Cardiac septum (tissue), 1 donor: Measurements from ENCODE around the gene RPS6KL1. TPM values are rescaled to one million over a fixed set of nuclear protein-coding genes. Genes with fewer than 3 reads are reported as not detected.

ENCODE experiments used
- DNase-seq: peaks from one replicate; pipeline ENCODE4 v3.0.0-alpha.2; 2020; ENCODE audit warnings: low spot score
- intact Hi-C: fragments of 100-400 bp; cut with DNase I; formaldehyde crosslinking; loops from one replicate; pipeline ENCODE4 v1.14.0; 2022
- total RNA-seq: library from RNA; stranded (reverse); fragmentation: NEBNext Ultra II Directional; extraction: Animal tissue kit (Norgen Biotek cat#: 25700); gene quantifications from one replicate; pipeline ENCODE4 v1.2.1, GENCODE V29; 2021
- donor health status: DM: no; HTN: no; CAD: no.

The RPS6KL1 gene
- total RNA-seq, 1 donor from 2014 or later, result 19.8 TPM

GRCh38 chr14:74868739-74869138 is 54.3 kb downstream of the RPS6KL1 start:
- DNase-seq, result no peak
- intact Hi-C loops, result no loop called here

DNA sequence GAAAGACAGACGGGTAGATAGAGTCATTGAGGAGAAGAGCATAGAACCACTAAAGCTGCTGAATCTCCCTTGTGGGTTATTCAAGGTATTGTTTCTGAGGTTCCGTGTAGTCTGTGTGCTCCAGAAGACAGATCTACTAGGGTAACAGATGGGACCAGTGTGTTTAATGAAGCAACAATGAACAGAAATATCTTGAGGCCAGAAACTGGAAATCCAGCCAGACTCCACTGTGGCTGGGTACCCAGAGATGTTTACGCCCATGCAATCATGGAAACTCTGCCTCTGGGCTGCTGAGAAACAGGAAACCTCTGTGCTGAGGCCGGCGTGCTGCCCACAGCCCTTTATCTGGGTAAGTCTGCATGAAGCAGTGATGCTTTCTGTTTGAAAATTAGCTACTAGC is 55.4 kb downstream of the RPS6KL1 start:
- intact Hi-C loops, result no loop called here
- no peak for DNase-seq

DNA sequence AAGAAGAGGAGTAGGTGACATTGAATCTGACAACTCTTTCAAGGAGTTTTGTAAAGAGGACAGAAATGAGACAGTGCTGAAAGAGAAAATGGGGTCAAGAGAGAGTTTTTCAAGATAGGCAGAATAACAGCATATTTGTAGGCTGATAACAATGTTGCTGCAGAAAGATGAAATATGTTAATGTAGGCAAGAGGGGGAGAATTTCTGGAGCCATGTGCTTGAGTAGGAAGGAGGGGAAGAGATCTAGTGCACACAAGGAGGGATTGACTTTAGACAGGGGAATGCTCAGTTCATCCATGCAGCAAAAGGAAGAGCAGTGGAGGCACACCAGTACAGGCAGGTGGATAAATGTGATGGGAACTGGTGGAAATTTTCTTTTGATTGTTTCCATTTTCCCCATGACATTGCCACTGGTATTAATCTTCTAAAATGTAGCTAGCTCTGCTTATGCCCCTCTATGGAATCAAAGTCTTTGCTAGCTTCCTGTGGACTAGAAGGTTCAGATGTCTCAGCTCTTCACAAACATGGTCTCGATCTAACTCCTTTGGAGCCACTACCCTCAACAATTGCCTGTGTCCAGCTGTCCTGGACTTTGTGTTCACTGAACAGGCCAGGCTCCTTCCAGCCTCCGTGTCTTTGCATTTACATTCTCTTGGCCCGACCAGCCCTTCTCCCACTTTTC is 56.2 kb downstream of the RPS6KL1 start:
- DNase-seq, result no peak
- intact Hi-C loops, result no loop called here

DNA sequence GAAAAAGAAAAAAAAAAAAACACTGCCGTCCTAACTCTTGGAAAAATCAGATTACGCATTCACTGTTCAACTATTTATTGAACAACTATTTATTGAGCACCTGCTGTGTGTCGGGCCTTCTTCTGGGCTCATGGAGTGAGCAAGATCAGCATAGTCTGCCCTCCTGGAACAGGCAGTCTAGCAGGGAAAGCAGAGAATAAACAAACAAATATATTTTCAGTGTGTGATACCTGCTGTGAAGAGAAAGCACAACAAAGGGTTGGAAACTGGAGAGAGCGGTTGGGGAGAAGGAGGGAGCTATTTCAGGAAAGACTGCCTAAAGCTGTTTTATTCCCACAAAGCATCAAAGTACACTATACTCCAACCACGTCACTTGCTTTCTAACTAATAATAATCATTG is 57.9 kb downstream of the RPS6KL1 start:
- no peak for DNase-seq
- intact Hi-C loops, result no loop called here

GRCh38 chr14:74864198-74864597 is 58.9 kb downstream of the RPS6KL1 start:
- DNase-seq, result no peak
- intact Hi-C loops, result no loop called here

DNA sequence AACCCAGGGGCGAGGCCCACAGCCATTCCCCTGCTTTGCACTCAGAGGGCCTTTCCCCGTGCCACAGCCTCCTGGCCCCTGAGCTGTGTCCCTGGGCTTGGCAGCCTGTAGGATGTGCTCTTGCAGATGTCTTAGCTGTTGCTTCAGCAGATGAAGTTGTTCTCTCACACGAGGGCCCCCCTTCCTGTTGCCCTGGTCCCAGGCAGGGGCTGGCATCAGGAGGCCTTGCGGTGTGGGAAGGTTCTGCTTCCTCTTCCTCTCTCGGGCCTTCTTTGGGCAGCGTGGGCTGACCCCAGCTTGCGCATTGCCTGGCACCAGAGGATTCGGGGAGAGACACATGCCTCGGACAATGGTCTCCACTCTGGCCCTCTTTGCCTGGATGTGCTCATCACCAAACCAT is 59.8 kb downstream of the RPS6KL1 start:
- no peak for DNase-seq
- intact Hi-C loops, result no loop called here

DNA sequence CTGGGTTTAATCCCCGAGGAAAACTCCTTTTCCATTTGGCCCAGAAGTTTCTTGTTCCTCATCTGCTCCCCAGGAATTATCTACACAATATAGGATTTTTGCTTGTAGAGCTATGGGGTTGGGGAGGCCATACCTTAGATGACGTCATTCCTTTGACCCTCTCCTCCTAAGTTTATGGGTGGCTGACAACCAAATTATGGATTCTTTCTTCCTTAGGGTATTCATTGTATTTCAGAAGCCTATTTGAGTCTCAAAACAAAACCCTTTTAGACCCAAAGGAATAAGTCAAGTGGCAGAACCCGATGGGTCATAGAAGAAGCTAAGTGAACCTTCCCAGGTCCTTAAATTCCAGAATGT is 61.3 kb downstream of the RPS6KL1 start:
- no peak for DNase-seq
- intact Hi-C loops, result loop anchor here (2.0 kb wide), 2 partner anchors 43 to 227 kb away; no protein-coding TSS in a partner anchor

GRCh38 chr14:74860899-74861733 is 61.9 kb downstream of the RPS6KL1 start:
- DNase-seq, result peak; percentile 94
- intact Hi-C loops, result loop anchor here (2.0 kb wide), 2 partner anchors 44 to 228 kb away; no protein-coding TSS in a partner anchor

GRCh38 chr14:74859757-74860552 is 63.1 kb downstream of the RPS6KL1 start:
- no peak for DNase-seq
- intact Hi-C loops, result loop anchor here (2.0 kb wide), 2 partner anchors 45 to 229 kb away; no protein-coding TSS in a partner anchor

DNA sequence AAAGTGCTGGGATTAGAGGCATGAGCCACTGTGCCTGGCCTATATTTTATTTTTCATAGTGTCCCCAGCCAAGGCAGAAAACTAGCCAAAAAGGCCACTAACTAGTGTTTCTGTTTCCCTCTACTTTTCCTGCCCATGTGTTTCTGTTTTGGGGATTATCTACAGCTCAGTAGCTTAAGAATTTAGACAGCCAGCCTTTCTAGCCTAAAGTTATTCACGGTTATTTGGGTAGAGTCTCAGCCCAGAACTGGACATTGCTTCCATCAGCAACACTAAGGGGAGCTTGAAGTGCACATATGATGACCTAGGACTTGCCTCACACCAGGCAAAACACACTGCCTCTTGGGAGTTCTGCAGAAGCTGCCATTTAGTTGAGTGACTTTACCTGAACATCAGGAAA is 65.0 kb downstream of the RPS6KL1 start:
- intact Hi-C loops, result no loop called here
- DNase-seq, result no peak

- DNase-seq, result no peak
- intact Hi-C loops, result no loop called here
Observed at GRCh38 chr14:74856366-74856765, 66.7 kb downstream of the RPS6KL1 start.

- no peak for DNase-seq
- intact Hi-C loops, result no loop called here
Observed at GRCh38 chr14:74855945-74856344, 67.1 kb downstream of the RPS6KL1 start.

GRCh38 chr14:74855021-74855420 is 68.0 kb downstream of the RPS6KL1 start:
- no peak for DNase-seq
- intact Hi-C loops, result no loop called here

Other genes starting within 250 kb of the RPS6KL1 start
- gene AREL1, start 210.2 kb downstream of the RPS6KL1 start, total RNA-seq, result 21.2 TPM
- 36.6 TPM for gene FCF1, start 210.1 kb downstream of the RPS6KL1 start, total RNA-seq
- 40.8 TPM for gene YLPM1, start 159.9 kb downstream of the RPS6KL1 start, total RNA-seq
- not detected for gene PROX2, start 47.1 kb downstream of the RPS6KL1 start, total RNA-seq
- 202 TPM for gene DLST, start 41.3 kb downstream of the RPS6KL1 start, total RNA-seq
- gene PGF, start 32.3 kb upstream of the RPS6KL1 start, total RNA-seq, result 9.4 TPM
- 36.4 TPM for gene EIF2B2, start 79.7 kb upstream of the RPS6KL1 start, total RNA-seq
- gene MLH3, start 128.2 kb upstream of the RPS6KL1 start, total RNA-seq, result 20.0 TPM
- gene ACYP1, start 140.8 kb upstream of the RPS6KL1 start, total RNA-seq, result 12.2 TPM
- gene ZC2HC1C, start 146.4 kb upstream of the RPS6KL1 start, total RNA-seq, result 5.2 TPM
- gene NEK9, start 203.8 kb upstream of the RPS6KL1 start, total RNA-seq, result 115 TPM